ENCODE measurements around the gene PROX2. TPM values are rescaled to one million over a fixed set of nuclear protein-coding genes. Genes with fewer than 3 reads are reported as not detected.

PROX2 gene
- total RNA-seq, 1 experiment from 2014 or later = not detected

GRCh38 chr14:74886001-74886400, 10.1 kb upstream of the PROX2 start:
- no TSS peak for BruUV-seq (replicated peaks)
- ChIA-PET POLR2A (ENCODE audit: unreplicated experiment) (interaction anchor here (0.6 to 0.7 kb wide), 2 partner anchors 54 to 122 kb away, joined by 3 to 4 read pairs; no protein-coding TSS in a partner anchor), CTCF (interaction anchor here (1.0 kb wide), 1 partner anchor 25 kb away, joined by 3 read pairs; no protein-coding TSS in a partner anchor)
- Histone ChIP-seq H3K4me2 (peak overlapping the region; percentile 97), H3F3A (ENCODE audit: insufficient read depth, low read depth) (peaks cover 71% of the 10 kb centered on the region), H3K9me2 (ENCODE audit: insufficient read depth) (no peaks in the 10 kb centered on the region), H3K27ac (peak overlapping the region; percentile 4; the same call in 1 of the 2 replicates), H3K4me3 (no peak overlapping the region), H3K79me2 (ENCODE audit: low read depth) (peaks cover 89% of the 10 kb centered on the region), H3K4me1 (replicated peaks; ENCODE audit: insufficient read depth) (peaks cover 76% of the 10 kb centered on the region), H2AFZ (no peak overlapping the region), H4K20me1 (ENCODE audit: insufficient read depth) (peaks cover 78% of the 10 kb centered on the region), H3K36me3 (ENCODE audit: low read depth) (peaks cover 43% of the 10 kb centered on the region), H3K9me3 (ENCODE audit: insufficient read depth, low read depth) (no peaks in the 10 kb centered on the region), H3K27me3 (ENCODE audit: insufficient read depth, low read depth) (no peaks in the 10 kb centered on the region)
- no peak for TF ChIP-seq CTCF (conservative IDR thresholded peaks at IDR 0.05)
- TF ChIP-seq EZH2 (IDR thresholded peaks at IDR 0.05; ENCODE audit: low read depth) = no peak
- intact Hi-C loops (cut with micrococcal nuclease; ENCODE audit: unreplicated experiment) = loop anchor here (5.0 to 10.0 kb wide), 4 partner anchors 274 to 679 kb away; partner anchors contain the start of gene LTBP2
- DNase-seq = peak in 1 of 2 experiments; percentile 95

- TF ChIP-seq EZH2 (IDR thresholded peaks at IDR 0.05; ENCODE audit: low read depth) = no peak
- no peak for TF ChIP-seq CTCF (conservative IDR thresholded peaks at IDR 0.05)
- Histone ChIP-seq H3K36me3 (ENCODE audit: low read depth) (peaks cover 24% of the 10 kb centered on the region), H3K9me3 (ENCODE audit: insufficient read depth, low read depth) (no peaks in the 10 kb centered on the region), H3K9me2 (ENCODE audit: insufficient read depth) (no peaks in the 10 kb centered on the region), H2AFZ (peak overlapping the region; percentile 96), H3K4me2 (peak overlapping the region; percentile 97), H4K20me1 (ENCODE audit: insufficient read depth) (peaks cover 47% of the 10 kb centered on the region), H3K4me1 (replicated peaks; ENCODE audit: insufficient read depth) (peaks cover 55% of the 10 kb centered on the region), H3F3A (ENCODE audit: insufficient read depth, low read depth) (peaks cover 52% of the 10 kb centered on the region), H3K79me2 (ENCODE audit: low read depth) (peaks cover 56% of the 10 kb centered on the region), H3K4me3 (peak overlapping the region; percentile 75), H3K27ac (peak overlapping the region; percentile 17), H3K27me3 (ENCODE audit: insufficient read depth, low read depth) (no peaks in the 10 kb centered on the region)
- CTCF ChIA-PET = interaction anchor here (0.6 to 1.4 kb wide), 5 partner anchors 11 to 1131 kb away, joined by 3 to 11 read pairs (median 5); no protein-coding TSS in a partner anchor
- BruUV-seq (replicated peaks) = no TSS peak
- DNase-seq = peak in 1 of 2 experiments; percentile 52
- intact Hi-C loops (cut with micrococcal nuclease; ENCODE audit: unreplicated experiment) = loop anchor here (5.0 to 10.0 kb wide), 4 partner anchors 390 to 682 kb away; partner anchors contain the start of genes ISCA2 and NPC2
- POLR2A ChIA-PET (ENCODE audit: unreplicated experiment) = interaction anchor here (0.5 to 1.1 kb wide), 8 partner anchors 10 to 672 kb away, joined by 3 to 8 read pairs (median 4); no protein-coding TSS in a partner anchor
Measured at GRCh38 chr14:74882103-74882920, 6.4 kb upstream of the PROX2 start.

GRCh38 chr14:74881431-74882102, 5.6 kb upstream of the PROX2 start, which contains the start of gene DLST:
Gene DLST, plus strand, starts transcription at chr14:74881916. Its CDS starts 38 bp downstream, at chr14:74881954.
- Histone ChIP-seq H2AFZ (peak within 1 kb of the TSS; percentile 96), H3K27me3 (ENCODE audit: insufficient read depth, low read depth) (no peaks in the 10 kb centered on the region), H3K4me2 (peak within 1 kb of the TSS; percentile 97), H3K27ac (peak within 1 kb of the TSS; percentile 17), H3F3A (ENCODE audit: insufficient read depth, low read depth) (peaks cover 45% of the 10 kb centered on the region), H3K4me1 (replicated peaks; ENCODE audit: insufficient read depth) (peaks cover 48% of the 10 kb centered on the region), H3K79me2 (ENCODE audit: low read depth) (peaks cover 48% of the 10 kb centered on the region), H3K9me2 (ENCODE audit: insufficient read depth) (no peaks in the 10 kb centered on the region), H4K20me1 (ENCODE audit: insufficient read depth) (peaks cover 44% of the 10 kb centered on the region), H3K9me3 (ENCODE audit: insufficient read depth, low read depth) (no peaks in the 10 kb centered on the region), H3K4me3 (peak within 1 kb of the TSS; percentile 75), H3K36me3 (ENCODE audit: low read depth) (peaks cover 17% of the 10 kb centered on the region)
- TF ChIP-seq CTCF (conservative IDR thresholded peaks at IDR 0.05) = no peak
- no peak for TF ChIP-seq EZH2 (IDR thresholded peaks at IDR 0.05; ENCODE audit: low read depth)
- ChIA-PET POLR2A (ENCODE audit: unreplicated experiment) (interaction anchor here (0.6 to 0.8 kb wide), 4 partner anchors 24 to 673 kb away, joined by 3 to 7 read pairs (median 5); no protein-coding TSS in a partner anchor), CTCF (interaction anchor here (0.7 kb wide), 2 partner anchors 307 to 570 kb away, joined by 5 to 11 read pairs; no protein-coding TSS in a partner anchor)
- no TSS peak for BruUV-seq (replicated peaks)
- intact Hi-C loops (cut with micrococcal nuclease; ENCODE audit: unreplicated experiment) = loop anchor here (5.0 to 10.0 kb wide), 4 partner anchors 389 to 683 kb away; partner anchors contain the start of genes ISCA2 and NPC2
- DNase-seq = peak; percentile 78 to 99
